Esophagus (tissue), 2 donors: ENCODE results near the gene TSPAN6. TPM values are rescaled to one million over a fixed set of nuclear protein-coding genes. Genes with fewer than 3 reads are reported as not detected.

Experiments used
- H3K27ac ChIP-seq, 2 donors: one replicate each; pipeline ENCODE4 v1.5.1; 2013; ENCODE audit warnings: low read depth in 2 of 2, mild to moderate bottlenecking in 2 of 2, inconsistent platforms in 1 of 2, low read length in 1 of 2, moderate library complexity in 1 of 2
- H3K27me3 ChIP-seq, 2 donors: one replicate each; pipeline ENCODE4 v1.6.1; 2013; ENCODE audit warnings: low read length in 2 of 2, control low read depth in 1 of 2, mild to moderate bottlenecking in 1 of 2; ENCODE audit not compliant: insufficient read depth in 2 of 2, control insufficient read depth in 1 of 2
- H3K36me3 ChIP-seq, 2 donors: one replicate each; pipeline ENCODE4 v1.6.1; 2013; ENCODE audit warnings: low read length in 1 of 2; ENCODE audit not compliant: control insufficient read depth in 2 of 2, insufficient read depth in 2 of 2
- H3K4me1 ChIP-seq, 2 donors: one replicate each; pipeline ENCODE4 v1.6.1; 2013; ENCODE audit warnings: low read length in 1 of 2; ENCODE audit not compliant: control insufficient read depth in 2 of 2, insufficient read depth in 2 of 2
- H3K4me3 ChIP-seq, 2 donors: one replicate each; pipeline ENCODE4 v1.5.1; 2013; ENCODE audit warnings: low read length in 2 of 2, mild to moderate bottlenecking in 2 of 2, low read depth in 1 of 2, moderate library complexity in 1 of 2
- H3K9me3 ChIP-seq, 2 donors: one replicate each; pipeline ENCODE4 v1.6.1; 2013; ENCODE audit warnings: mild to moderate bottlenecking in 2 of 2, low read depth in 1 of 2, low read length in 1 of 2, moderate library complexity in 1 of 2; ENCODE audit not compliant: control insufficient read depth in 2 of 2, insufficient read depth in 1 of 2
- WGBS, 2 donors: extraction: QIAGEN DNeasy Blood & Tissue Kit; methylation state at CpG; one replicate each; pipeline ENCODE4 v1.1.7; 2013; 5-methylcytosine and 5-hydroxymethylcytosine counted together
- polyA plus RNA-seq, 2 donors: library from polyadenylated mRNA; stranded (reverse); fragments of 200-250 nt; gene quantifications; one replicate each; pipeline ENCODE4 v1.2.3, GENCODE V29; 2013
- donor health status: healthy with polysubstance abuse.
- donor health status: Bipolar disorder and iron deficiency.

The TSPAN6 gene
- 10 to 100 TPM; 50.1 to 55.4 TPM for polyA plus RNA-seq

GRCh38 chrX:100636321-100636991 is at the start of gene TSPAN6:
TSPAN6 (minus strand) TSS chrX:100636806; CDS start chrX:100636694, 112 bp downstream.
- Histone ChIP-seq H3K27me3 (no peaks in the 10 kb centered on the region), H3K36me3 (no peaks in the 10 kb centered on the region), H3K4me1 (no peaks in the 10 kb centered on the region), H3K9me3 (no peaks in the 10 kb centered on the region), H3K4me3 (peak within 1 kb of the TSS; percentile 56 to 62), H3K27ac (peak within 1 kb of the TSS; percentile 47 to 52)
- WGBS, 2 donors = 5 to 28% methylated on average over 51 of the region's 51 CpGs

- Histone ChIP-seq H3K27ac (no peak overlapping the region), H3K9me3 (no peaks in the 10 kb centered on the region), H3K4me1 (no peaks in the 10 kb centered on the region), H3K36me3 (no peaks in the 10 kb centered on the region), H3K4me3 (no peak overlapping the region), H3K27me3 (no peaks in the 10 kb centered on the region)
- 13 to 25% methylated on average over 1 of the region's 1 CpG for WGBS, 2 donors
Measured at GRCh38 chrX:100685997-100686305, 49.3 kb upstream of the TSPAN6 start.

- Histone ChIP-seq H3K9me3 (no peaks in the 10 kb centered on the region), H3K36me3 (no peaks in the 10 kb centered on the region), H3K27me3 (no peaks in the 10 kb centered on the region), H3K4me1 (no peaks in the 10 kb centered on the region), H3K4me3 (no peak overlapping the region), H3K27ac (no peak overlapping the region)
- WGBS, 2 donors = 27 to 29% methylated on average over 5 of the region's 5 CpGs
Measured at GRCh38 chrX:100685284-100685996, 48.8 kb upstream of the TSPAN6 start.

GRCh38 chrX:100682939-100683338 is 46.3 kb upstream of the TSPAN6 start:
- WGBS, 2 donors = 87 to 94% methylated on average over 8 of the region's 8 CpGs
- Histone ChIP-seq H3K36me3 (no peaks in the 10 kb centered on the region), H3K4me3 (no peak overlapping the region), H3K27ac (no peak overlapping the region), H3K4me1 (no peaks in the 10 kb centered on the region), H3K27me3 (no peaks in the 10 kb centered on the region), H3K9me3 (no peaks in the 10 kb centered on the region)

- Histone ChIP-seq H3K27me3 (no peaks in the 10 kb centered on the region), H3K9me3 (no peaks in the 10 kb centered on the region), H3K27ac (no peak overlapping the region), H3K4me3 (no peak overlapping the region), H3K4me1 (no peaks in the 10 kb centered on the region), H3K36me3 (no peaks in the 10 kb centered on the region)
- WGBS, 2 donors = 65 to 84% methylated on average over 3 of the region's 3 CpGs
Measured at GRCh38 chrX:100681599-100681998, 45.0 kb upstream of the TSPAN6 start.

- H3K36me3 ChIP-seq = no peaks in the 10 kb centered on the region
- H3K4me3 ChIP-seq = no peak overlapping the region
- WGBS, 2 donors = 43 to 51% methylated on average over 2 of the region's 2 CpGs
- H3K27me3 ChIP-seq = no peaks in the 10 kb centered on the region
- no peaks in the 10 kb centered on the region for H3K4me1 ChIP-seq
- H3K9me3 ChIP-seq = no peaks in the 10 kb centered on the region
- H3K27ac ChIP-seq = no peak overlapping the region
Measured at GRCh38 chrX:100680756-100681155, 44.1 kb upstream of the TSPAN6 start.

GRCh38 chrX:100677611-100678181 is 41.1 kb upstream of the TSPAN6 start:
- H3K4me3 ChIP-seq = no peak overlapping the region
- H3K9me3 ChIP-seq = no peaks in the 10 kb centered on the region
- WGBS, 2 donors = 62 to 68% methylated on average over 5 of the region's 5 CpGs
- H3K27ac ChIP-seq = no peak overlapping the region
- no peaks in the 10 kb centered on the region for H3K4me1 ChIP-seq
- no peaks in the 10 kb centered on the region for H3K36me3 ChIP-seq
- no peaks in the 10 kb centered on the region for H3K27me3 ChIP-seq

- H3K4me1 ChIP-seq = no peaks in the 10 kb centered on the region
- H3K9me3 ChIP-seq = no peaks in the 10 kb centered on the region
- H3K36me3 ChIP-seq = no peaks in the 10 kb centered on the region
- H3K27ac ChIP-seq = no peak overlapping the region
- no peak overlapping the region for H3K4me3 ChIP-seq
- no peaks in the 10 kb centered on the region for H3K27me3 ChIP-seq
- WGBS, 2 donors = 55 to 78% methylated on average over 2 of the region's 2 CpGs
Measured at GRCh38 chrX:100674705-100675104, 38.1 kb upstream of the TSPAN6 start.

- no peak overlapping the region for H3K4me3 ChIP-seq
- H3K36me3 ChIP-seq = no peaks in the 10 kb centered on the region
- H3K27ac ChIP-seq = peak overlapping the region in 1 of 2 donors; percentile 35
- H3K9me3 ChIP-seq = no peaks in the 10 kb centered on the region
- H3K27me3 ChIP-seq = peaks cover 0 to 2% of the 10 kb centered on the region in 2 donors
- WGBS, 2 donors = 61 to 78% methylated on average over 3 of the region's 3 CpGs
- H3K4me1 ChIP-seq = no peaks in the 10 kb centered on the region
Measured at GRCh38 chrX:100673397-100673953, 36.9 kb upstream of the TSPAN6 start.
